Activated CD4-positive, alpha-beta T cell treated with anti-CD3 and anti-CD28 coated beads for 4 hours (primary cell): Measurements from ENCODE around the gene MMP2.

Source experiments
- DNase-seq, 2 donors: peaks; one replicate each; pipeline ENCODE4 v3.0.0-alpha.2; 2020

MMP2 gene

GRCh38 chr16:55478827-55479429 lies at the start of gene MMP2:
MMP2 (plus strand) TSS chr16:55479198; CDS start chr16:55479480, 282 bp downstream.
- DNase-seq, result no peak

- no peak for DNase-seq
Measured at GRCh38 chr16:55433030-55433429, 46.0 kb upstream of the MMP2 start.

- DNase-seq, result no peak
Measured at GRCh38 chr16:55433535-55433934, 45.5 kb upstream of the MMP2 start.

- DNase-seq, result no peak
Measured at GRCh38 chr16:55434000-55434399, 45.0 kb upstream of the MMP2 start.

GRCh38 chr16:55435387-55435786 lies 43.6 kb upstream of the MMP2 start:
- DNase-seq, result no peak

GRCh38 chr16:55436587-55436986 lies 42.4 kb upstream of the MMP2 start:
- DNase-seq, result no peak

- no peak for DNase-seq
Measured at GRCh38 chr16:55437625-55438024, 41.4 kb upstream of the MMP2 start.

- DNase-seq, result no peak
Measured at GRCh38 chr16:55438281-55438680, 40.7 kb upstream of the MMP2 start.

- no peak for DNase-seq
Measured at GRCh38 chr16:55439101-55439690, 39.8 kb upstream of the MMP2 start.

- no peak for DNase-seq
Measured at GRCh38 chr16:55443434-55444346, 35.3 kb upstream of the MMP2 start.

- DNase-seq, result no peak
Measured at GRCh38 chr16:55444754-55445485, 34.1 kb upstream of the MMP2 start.

GRCh38 chr16:55447231-55447630 lies 31.8 kb upstream of the MMP2 start:
- no peak for DNase-seq

- no peak for DNase-seq
Measured at GRCh38 chr16:55452996-55453395, 26.0 kb upstream of the MMP2 start.

- no peak for DNase-seq
Measured at GRCh38 chr16:55453909-55454308, 25.1 kb upstream of the MMP2 start.

- DNase-seq, result no peak
Measured at GRCh38 chr16:55454861-55455260, 24.1 kb upstream of the MMP2 start.

GRCh38 chr16:55462241-55462640 lies 16.8 kb upstream of the MMP2 start:
- no peak for DNase-seq

- no peak for DNase-seq
Measured at GRCh38 chr16:55464375-55464774, 14.6 kb upstream of the MMP2 start.

GRCh38 chr16:55465077-55465896 lies 13.7 kb upstream of the MMP2 start:
- DNase-seq, result peak; percentile 66 to 81

- no peak for DNase-seq
Measured at GRCh38 chr16:55466209-55466608, 12.8 kb upstream of the MMP2 start.

GRCh38 chr16:55467898-55468297 lies 11.1 kb upstream of the MMP2 start:
- no peak for DNase-seq

- DNase-seq, result no peak
Measured at GRCh38 chr16:55468352-55468990, 10.5 kb upstream of the MMP2 start.
